CD4-positive, alpha-beta T cell treated with Interleukin-1 beta for 1 hour (primary cell): ENCODE data around the gene INS.

Experiments used
- DNase-seq, 2 donors: peaks; one replicate each; pipeline ENCODE4 v3.0.0-alpha.2; 2020 to 2022

INS gene

DNA sequence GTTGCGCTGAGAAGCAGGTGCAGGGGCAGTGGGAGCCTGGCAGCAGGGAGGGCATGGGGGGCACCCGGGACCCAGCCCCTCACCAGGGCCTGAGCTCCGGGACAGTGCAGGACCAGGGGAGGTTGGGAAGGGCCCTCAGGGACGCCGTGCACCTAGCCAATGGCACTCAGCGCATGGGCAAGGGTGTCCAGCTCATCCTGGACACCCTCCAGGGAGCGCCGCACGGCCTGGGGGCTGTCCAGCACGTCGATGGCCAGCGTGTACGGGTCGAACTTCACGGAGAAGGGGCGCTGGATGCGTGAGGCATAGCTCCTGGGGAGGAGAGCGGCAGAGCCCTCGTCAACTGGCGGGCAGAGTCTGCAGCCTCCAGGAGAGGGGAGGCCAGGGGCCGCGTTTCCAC is 3.1 kb upstream of the INS start:
- DNase-seq: no peak

- no peak for DNase-seq
Observed at GRCh38 chr11:2163428-2163978, 2.5 kb upstream of the INS start.

GRCh38 chr11:2159536-2160413 is 1.2 kb downstream of the INS start:
- no peak for DNase-seq

DNA sequence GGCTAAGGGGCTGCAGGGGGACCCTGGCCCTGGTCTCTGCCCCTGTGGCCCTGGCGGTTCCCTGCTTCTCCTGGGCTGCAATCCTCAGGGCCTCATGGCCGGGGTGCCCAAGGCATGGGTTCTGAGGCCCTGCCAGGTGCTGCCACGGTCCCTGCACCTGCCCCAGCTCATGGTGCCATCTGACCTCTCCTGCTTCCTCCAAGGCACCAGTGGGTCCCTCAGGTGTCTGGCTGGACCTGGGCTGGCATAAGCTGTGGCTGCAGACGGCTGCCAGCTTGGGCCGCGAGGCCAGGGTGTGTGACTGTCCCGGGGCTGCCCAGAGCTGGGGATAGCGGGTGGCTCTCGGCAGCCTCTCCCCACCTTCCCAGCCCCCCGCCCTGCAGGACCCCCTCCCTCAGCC is 2.0 kb downstream of the INS start:
- DNase-seq: no peak

DNA sequence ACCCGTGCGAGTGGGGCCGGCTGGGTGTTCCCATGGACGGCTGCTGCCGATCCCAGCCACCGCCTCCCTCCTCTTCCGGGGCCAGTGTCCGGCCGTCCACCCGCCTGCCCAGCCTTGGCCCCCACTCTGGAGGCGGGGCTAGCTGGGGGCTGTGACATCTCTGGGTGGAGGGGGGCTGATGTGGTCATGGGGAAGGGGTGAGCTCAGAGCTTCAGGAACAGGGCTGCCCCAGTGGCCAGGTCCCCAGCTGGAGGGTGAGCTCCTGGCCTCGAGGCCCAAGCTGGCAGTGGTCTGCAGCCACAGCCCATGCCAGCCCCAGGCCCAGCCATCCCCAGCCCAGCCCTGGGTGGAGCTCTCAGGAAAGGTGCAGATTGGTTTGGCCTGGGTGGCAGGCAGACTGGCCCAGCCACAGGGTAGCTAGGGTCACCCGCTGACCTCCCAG is 2.7 kb downstream of the INS start:
- DNase-seq: no peak

DNA sequence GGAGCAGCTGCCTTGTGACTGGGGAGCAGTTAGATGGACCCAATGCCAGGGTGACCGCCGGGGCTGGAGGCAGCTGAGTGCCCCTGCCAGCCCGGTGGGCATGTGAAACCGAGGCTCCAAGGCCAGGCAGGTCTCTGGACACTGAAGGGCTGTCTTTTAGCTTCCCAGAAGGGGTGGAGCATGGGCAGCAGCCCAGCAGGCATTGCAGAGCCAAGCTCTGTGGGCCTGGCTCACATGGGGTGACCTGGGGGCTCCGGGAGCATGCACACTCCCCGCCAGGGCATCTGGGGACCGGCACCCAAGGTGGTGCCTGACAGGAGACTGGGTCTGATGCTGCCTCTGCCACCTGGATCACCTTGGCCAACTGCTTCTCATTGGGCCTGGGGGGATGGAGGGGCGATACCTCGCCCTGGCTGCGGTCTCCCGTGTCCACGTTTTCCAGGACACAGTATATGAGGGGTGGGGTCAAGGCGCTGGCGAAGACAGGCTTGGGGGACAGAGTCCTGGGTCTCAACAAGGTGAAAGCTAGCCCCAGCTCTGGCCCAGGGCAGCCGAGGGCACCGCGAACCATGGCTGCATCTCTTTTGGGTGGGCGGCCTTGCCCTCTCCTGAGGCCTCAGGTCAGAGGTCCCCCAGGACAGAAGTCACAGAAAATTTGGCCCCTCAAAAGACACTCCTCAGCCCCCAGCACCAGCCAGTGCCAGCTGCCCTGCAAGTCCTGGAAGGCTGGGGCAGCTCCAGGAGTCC is 3.5 kb downstream of the INS start:
- no peak for DNase-seq

DNA sequence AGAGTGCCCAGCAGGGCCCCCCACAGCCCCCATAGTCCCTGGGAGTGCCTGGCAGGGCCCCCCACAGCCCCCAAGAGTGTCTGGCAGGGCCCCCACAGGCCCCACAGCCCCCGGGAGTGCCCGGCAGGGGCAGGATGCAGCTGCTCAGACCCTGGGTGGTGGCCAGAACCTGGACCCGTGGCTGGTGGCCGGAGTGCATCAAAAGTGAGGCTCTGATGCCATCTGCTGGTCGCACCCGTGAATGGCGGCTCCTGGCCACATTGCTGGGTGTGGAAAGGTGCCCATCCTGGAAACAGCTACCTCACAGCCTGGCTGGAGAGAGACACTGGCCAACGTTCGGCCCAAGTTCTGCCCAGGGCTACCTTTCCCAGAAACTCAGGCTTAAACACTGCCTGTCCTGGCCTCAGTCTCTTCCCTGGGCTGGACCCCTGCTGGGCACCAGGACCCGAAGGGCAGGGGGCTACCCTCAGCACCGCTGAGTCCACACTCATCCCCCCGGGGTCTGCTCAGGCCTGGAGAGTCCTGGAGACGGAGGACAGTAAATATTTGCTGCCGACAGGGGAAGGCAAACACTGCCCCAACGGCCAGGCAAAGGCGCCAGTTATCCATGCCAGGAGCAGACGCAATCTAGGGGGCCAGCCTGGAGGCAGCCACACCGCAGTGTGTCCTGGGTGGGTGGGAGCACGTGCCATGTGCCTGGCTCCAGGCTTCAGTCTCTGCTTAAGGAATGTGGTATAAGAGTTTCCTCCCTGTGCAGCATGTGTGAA is 4.4 kb downstream of the INS start:
- DNase-seq: peak; percentile 43 to 51

GRCh38 chr11:2155511-2155910 is 5.5 kb downstream of the INS start:
- DNase-seq: no peak

GRCh38 chr11:2154889-2155288 is 6.1 kb downstream of the INS start:
- DNase-seq: no peak

GRCh38 chr11:2154195-2154585 is 6.8 kb downstream of the INS start:
- no peak for DNase-seq

GRCh38 chr11:2153581-2154194 is 7.3 kb downstream of the INS start:
- DNase-seq: peak in 1 of 2 donors; percentile 27

DNA sequence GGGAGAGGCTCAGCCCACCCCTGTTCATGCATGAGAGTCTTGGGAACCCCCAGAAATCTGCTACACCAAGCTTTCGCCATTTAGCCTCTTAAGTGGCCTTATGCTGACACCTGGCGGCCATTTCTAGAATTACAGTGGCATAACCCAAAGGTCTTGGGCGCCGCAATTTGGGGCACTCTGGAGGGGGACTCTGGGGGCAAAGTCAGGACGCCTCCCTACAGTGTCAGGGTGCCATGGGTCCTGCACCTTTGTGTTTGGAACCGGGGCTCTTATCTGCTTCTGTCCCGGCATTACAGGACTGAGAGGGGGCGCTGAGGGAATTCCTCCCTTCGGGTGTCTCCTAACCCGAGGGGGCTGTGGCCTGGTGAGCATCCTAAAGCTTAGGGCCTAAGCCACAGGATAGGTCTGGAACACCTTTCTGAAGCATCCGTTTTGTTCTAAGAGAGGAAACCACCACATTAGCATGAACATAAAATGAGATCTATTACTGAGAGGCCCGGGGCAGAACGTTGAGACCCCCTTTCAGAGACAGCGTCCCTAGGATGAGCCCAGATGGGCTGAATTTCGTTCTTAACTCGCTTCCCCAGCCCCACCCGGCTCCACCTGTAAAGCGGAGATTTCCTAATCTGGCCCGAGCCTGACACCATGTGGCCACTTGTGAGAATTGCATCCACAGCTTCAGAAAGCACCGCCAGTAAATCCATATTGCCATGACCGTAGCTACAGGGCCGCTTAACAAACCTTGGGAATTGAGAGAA is 9.3 kb downstream of the INS start:
- peak; percentile 79 for DNase-seq

GRCh38 chr11:2149864-2150847 is 10.9 kb downstream of the INS start:
- no peak for DNase-seq

GRCh38 chr11:2149460-2149859 is 11.5 kb downstream of the INS start:
- DNase-seq: no peak

DNA sequence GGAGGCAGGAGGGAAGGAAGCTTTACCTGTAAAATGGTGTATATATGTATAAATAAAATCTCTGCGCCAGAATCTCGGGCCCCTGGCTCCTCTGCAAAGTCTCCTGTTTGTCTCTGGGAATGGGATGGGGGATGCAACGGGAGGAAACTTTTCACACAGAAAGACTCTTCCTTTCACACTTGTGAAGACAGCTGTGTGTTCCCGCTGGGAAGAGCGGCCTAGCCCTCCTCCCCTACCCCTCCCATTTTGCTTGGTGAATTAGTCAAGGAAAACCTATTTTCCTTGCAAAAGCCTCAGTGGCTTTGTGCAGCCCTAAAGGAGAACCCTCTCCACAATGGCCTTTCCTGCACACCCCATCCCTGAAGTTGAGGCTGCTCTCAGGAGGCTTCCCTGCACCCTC is 12.4 kb downstream of the INS start:
- DNase-seq: no peak

DNA sequence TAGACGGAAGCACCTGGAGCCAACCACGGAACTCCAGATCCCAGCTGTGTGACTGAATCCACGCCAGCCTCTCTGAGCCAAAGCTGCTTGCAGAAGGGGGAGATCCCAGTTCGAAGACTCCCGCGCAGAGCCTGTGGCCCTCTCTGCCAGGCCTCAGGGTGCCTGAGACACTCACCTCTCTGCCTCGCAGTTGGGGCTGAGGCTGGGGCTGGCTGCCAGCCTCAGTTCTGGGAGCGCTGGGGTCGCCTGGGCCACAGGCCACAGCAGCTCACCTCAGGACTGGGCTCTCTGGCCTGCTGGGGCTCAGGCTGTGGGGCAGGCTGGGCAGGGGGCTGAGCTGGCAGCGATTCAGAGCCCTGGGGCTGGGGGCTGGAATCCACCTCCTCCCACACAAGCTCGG is 13.6 kb downstream of the INS start:
- no peak for DNase-seq

GRCh38 chr11:2146051-2146450 is 15.0 kb downstream of the INS start:
- DNase-seq: no peak

- DNase-seq: no peak
Observed at GRCh38 chr11:2144544-2145248, 16.3 kb downstream of the INS start.

- DNase-seq: no peak
Observed at GRCh38 chr11:2143799-2144543, 17.0 kb downstream of the INS start.
